Large intestine (tissue), 3 donors: ENCODE data around the gene POU2F1. TPM values are rescaled to one million over a fixed set of nuclear protein-coding genes. Genes with fewer than 3 reads are reported as not detected.

Experiments
- DNase-seq, 2 donors: peaks; one replicate each; pipeline versions ENCODE4 v3.0.0 to v3.0.0-alpha.2; 2013
- H3K27ac ChIP-seq: one replicate; pipeline ENCODE4 v1.5.1; 2013; ENCODE audit warnings: low read length
- H3K27me3 ChIP-seq: 2 replicates; pipeline ENCODE4 v1.6.1; 2013; ENCODE audit warnings: low read length; ENCODE audit not compliant: control insufficient read depth, insufficient read depth
- H3K36me3 ChIP-seq: 2 replicates; pipeline ENCODE4 v1.6.1; 2013; ENCODE audit warnings: low read length; ENCODE audit not compliant: control insufficient read depth, insufficient read depth
- H3K4me1 ChIP-seq: one replicate; pipeline ENCODE4 v1.6.1; 2013; ENCODE audit warnings: low read length; ENCODE audit not compliant: control insufficient read depth, insufficient read depth
- H3K4me3 ChIP-seq: one replicate; pipeline ENCODE4 v1.5.1; 2013; ENCODE audit warnings: low read length
- H3K9me3 ChIP-seq: one replicate; pipeline ENCODE4 v1.6.1; 2013; ENCODE audit warnings: mild to moderate bottlenecking, low read depth, low read length, moderate library complexity; ENCODE audit not compliant: control insufficient read depth
- WGBS: methylation state at CpG from one replicate; pipeline ENCODE4 v1.1.5; 2013; ENCODE audit warnings: low lambda C conversion rate; ENCODE audit not compliant: insufficient coverage; 5-methylcytosine and 5-hydroxymethylcytosine counted together
- polyA plus RNA-seq: library from polyadenylated mRNA; unstranded; fragments of 120-200 nt; gene quantifications from one replicate; pipeline ENCODE4 v1.2.1, GENCODE V29; 2013

Gene POU2F1
- polyA plus RNA-seq, 1 donor = 8.9 TPM

DNA sequence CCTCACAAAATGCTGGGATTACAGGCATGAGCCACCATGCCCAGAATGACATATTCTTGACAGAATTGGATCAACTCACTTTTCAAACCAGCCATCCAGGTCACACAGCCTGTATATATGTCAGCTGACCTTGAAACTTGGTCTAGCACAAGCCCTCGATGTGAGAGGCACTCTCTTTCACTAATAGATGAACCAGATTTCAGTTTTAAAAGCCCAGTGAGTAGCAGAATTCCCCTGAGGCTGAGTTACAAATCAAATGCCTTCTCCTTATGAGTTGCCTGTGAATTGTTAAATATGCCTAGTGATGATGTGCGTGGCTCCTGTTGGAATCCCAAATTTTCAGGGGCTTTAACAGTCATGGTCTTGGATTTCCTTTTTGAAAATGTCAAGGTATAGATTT is 208.9 kb downstream of the POU2F1 start:
- no peak overlapping the region for H3K4me3 ChIP-seq

DNA sequence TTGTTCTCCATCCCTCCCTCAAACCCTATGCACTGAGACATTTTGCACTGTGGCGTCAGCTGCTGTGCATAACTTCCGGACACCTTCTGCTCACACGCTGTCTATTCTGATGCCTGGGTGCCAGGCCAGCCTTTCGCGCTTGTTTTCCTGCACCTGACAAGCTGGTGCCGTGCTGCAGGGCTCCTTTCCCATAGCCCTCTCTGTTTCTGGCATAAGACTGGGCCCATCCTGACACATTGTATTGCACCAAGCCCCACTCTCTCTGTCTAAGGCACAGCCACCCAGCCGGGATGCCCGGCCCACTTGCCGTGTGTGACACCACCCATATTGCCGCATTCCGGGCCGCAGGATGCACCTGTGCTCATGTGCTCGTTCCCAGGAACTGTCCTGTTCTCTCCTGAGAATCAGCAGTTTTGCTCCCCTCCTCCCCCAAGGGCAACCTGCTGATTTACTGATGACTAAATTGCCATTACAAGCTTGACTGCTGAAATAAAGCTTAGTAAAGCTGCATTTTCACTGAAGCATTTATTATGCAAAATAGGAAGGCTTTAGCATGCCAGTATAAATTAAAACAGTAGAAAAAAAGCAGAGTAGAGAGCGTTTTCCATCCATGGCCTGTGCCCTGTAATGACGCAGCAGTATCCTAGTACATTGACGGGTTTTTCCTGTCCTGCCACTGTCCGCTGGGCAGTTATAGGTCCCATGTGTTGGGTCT is 209.6 kb downstream of the POU2F1 start:
- DNase-seq = no peak
- Histone ChIP-seq H3K27me3 (no peaks in the 10 kb centered on the region), H3K9me3 (no peaks in the 10 kb centered on the region), H3K4me3 (no peak overlapping the region), H3K4me1 (no peaks in the 10 kb centered on the region), H3K27ac (no peak overlapping the region), H3K36me3 (no peaks in the 10 kb centered on the region)
- 92% methylated on average over 5 of the region's 17 CpGs for WGBS

More for the DNA sequence above, 208.9 kb downstream of the POU2F1 start:
- WGBS = 40% methylated on average over 1 of the region's 2 CpGs
- Histone ChIP-seq H3K27ac (no peak overlapping the region), H3K27me3 (no peaks in the 10 kb centered on the region), H3K36me3 (peaks cover 1% of the 10 kb centered on the region), H3K9me3 (no peaks in the 10 kb centered on the region), H3K4me1 (no peaks in the 10 kb centered on the region)
- no peak for DNase-seq

DNA sequence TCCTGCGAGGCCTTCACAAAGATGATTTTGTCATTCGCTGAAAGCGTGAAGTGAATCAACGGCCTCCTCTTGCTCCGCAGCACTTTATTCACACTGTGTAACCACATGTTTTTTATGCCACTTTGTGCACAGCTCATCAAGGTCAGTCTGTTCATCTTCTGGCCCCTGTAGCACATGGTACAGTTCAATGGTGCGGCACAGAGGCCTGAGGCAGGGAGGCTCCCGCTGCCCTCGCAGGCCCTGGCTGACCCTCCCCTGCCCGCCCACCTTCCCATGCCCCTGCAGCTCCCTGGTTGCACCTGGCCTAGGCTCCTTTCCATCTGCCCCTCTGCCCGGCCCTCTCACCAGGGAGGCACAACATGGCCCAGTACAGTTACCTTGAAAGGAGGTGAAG is 210.2 kb downstream of the POU2F1 start:
- 100% methylated on average over 1 of the region's 10 CpGs for WGBS
- H3K27me3 ChIP-seq = peaks cover 3% of the 10 kb centered on the region

DNA sequence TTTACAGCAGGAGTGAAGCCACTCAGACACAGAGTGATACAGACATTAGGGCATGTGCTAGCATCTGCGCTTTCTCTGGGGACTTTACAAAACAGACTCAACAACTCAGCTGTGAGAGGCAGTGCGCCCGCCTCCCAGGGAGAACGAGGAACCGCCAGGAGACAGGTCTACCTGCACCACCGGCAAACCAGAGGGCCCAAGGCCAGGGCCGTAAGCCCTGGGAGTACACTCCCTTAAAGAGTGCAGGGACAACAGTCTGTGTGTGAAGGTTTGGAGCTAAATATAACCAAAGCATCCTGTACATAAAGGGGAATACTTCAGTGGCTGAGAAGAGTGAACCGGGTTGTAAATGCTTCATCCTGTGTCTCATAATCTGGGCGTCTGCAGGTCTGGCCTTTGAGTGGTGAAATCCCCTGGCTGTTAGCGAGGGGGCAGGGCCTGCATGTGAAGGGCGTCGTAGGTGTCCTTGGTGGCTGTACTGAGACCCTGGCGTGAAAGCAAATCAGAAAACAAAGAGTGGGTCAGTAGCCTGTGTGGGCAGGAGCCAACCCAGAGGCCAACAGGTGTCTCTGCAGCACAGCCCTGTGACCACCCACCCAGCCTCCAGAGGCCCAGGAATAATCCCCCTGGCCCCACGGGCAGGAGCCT is 210.7 kb downstream of the POU2F1 start:
- H3K36me3 ChIP-seq = no peaks in the 10 kb centered on the region
- H3K27ac ChIP-seq = no peak overlapping the region
- H3K4me1 ChIP-seq = no peaks in the 10 kb centered on the region
- no peak overlapping the region for H3K4me3 ChIP-seq
- peaks cover 3% of the 10 kb centered on the region for H3K27me3 ChIP-seq
- DNase-seq = no peak
- WGBS = no CpG with 5 or more reads among the region's 14 CpGs
- H3K9me3 ChIP-seq = no peaks in the 10 kb centered on the region

More for the DNA sequence above, 210.2 kb downstream of the POU2F1 start:
- H3K27ac ChIP-seq = no peak overlapping the region
- no peaks in the 10 kb centered on the region for H3K9me3 ChIP-seq
- H3K4me1 ChIP-seq = no peaks in the 10 kb centered on the region
- no peak for DNase-seq
- H3K4me3 ChIP-seq = no peak overlapping the region
- H3K36me3 ChIP-seq = no peaks in the 10 kb centered on the region

DNA sequence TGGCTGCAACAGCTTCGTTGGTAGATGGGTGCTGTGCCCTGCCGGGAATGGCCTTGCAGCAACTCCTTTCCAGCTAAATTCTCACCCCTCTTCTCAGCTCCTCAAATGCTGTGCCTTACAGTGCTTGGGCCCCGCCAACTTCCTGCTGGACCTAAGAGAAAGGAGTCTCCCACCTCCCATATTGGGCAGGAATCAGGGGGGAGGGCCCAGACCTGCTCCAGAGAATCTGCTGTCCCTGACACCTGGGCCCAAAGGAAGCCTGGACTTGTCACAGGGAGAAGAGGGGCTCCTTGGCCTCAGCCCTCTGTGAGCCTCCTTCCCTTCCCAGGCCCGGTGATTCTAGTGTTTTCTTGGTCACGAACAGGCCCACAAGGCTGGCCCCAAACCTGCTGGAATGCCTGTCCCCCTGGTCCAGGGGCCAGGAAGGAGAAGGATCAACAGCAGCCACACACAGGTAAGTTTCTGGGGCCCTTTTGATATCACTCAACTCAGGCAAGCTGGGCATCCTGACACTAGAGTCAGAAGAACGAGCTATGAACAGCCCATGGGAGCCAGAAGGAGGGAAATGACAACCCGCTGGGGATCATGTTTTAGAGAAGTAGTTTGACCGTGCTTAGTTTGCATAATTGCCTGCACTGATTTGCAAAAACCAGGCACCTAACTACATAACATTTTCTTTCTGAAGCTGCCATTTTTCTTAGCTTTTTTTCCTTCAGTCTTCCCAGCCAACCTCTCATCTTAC is 211.4 kb downstream of the POU2F1 start:
- no peak for DNase-seq
- H3K27ac ChIP-seq = no peak overlapping the region
- H3K36me3 ChIP-seq = no peaks in the 10 kb centered on the region
- peaks cover 3% of the 10 kb centered on the region for H3K27me3 ChIP-seq
- no peaks in the 10 kb centered on the region for H3K9me3 ChIP-seq
- 100% methylated on average over 1 of the region's 8 CpGs for WGBS
- H3K4me3 ChIP-seq = no peak overlapping the region
- no peaks in the 10 kb centered on the region for H3K4me1 ChIP-seq

DNA sequence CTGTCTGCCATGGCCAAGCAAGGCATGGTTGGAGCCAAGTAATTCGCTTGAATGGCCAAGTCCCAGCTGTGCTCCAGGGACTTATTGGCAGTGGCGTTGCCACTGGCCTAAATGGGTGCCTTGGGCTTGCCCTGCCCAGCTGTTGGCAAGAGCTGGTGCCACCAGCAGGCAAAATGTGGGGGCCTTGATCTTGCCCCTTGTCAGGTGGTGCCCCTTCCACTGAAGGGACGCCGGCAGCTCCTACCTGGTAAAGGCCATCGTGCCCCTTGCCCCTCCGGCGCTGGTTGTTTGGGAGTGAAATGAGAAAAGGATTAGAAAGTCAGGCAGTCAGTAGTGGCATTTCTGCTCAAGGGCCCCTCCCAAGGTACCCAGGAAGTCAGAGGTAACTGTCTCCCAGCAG is 212.1 kb downstream of the POU2F1 start:
- no peak overlapping the region for H3K27ac ChIP-seq
- DNase-seq = no peak

DNA sequence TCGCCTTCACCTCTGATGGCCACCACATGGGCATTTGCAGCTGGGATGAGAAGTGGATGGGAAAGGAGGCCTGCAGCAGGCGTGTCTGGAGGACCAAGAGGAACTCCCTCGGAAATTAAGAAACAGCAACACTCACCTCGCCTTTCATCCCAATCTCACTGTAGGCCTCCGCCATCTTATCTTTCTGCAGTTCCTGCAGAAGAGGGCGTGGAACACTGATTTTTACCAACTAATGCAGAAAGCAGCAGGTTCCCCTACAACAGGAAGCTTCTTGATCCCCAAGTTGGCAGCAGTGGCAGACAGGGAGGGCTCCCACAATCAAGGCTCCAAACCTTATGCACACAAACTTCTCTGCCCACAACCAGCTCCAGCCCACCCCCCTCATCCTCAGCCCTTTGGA is 213.2 kb downstream of the POU2F1 start:
- no peak for DNase-seq
- peaks cover 11% of the 10 kb centered on the region for H3K27me3 ChIP-seq
- no peak overlapping the region for H3K27ac ChIP-seq
- no peaks in the 10 kb centered on the region for H3K4me1 ChIP-seq
- H3K4me3 ChIP-seq = no peak overlapping the region
- no CpG with 5 or more reads among the region's 6 CpGs for WGBS
- no peaks in the 10 kb centered on the region for H3K36me3 ChIP-seq
- H3K9me3 ChIP-seq = no peaks in the 10 kb centered on the region

More for the DNA sequence above, 212.1 kb downstream of the POU2F1 start:
- no CpG with 5 or more reads among the region's 7 CpGs for WGBS
- Histone ChIP-seq H3K9me3 (no peaks in the 10 kb centered on the region), H3K36me3 (no peaks in the 10 kb centered on the region), H3K4me1 (no peaks in the 10 kb centered on the region), H3K27me3 (peaks cover 3% of the 10 kb centered on the region), H3K4me3 (no peak overlapping the region)

DNA sequence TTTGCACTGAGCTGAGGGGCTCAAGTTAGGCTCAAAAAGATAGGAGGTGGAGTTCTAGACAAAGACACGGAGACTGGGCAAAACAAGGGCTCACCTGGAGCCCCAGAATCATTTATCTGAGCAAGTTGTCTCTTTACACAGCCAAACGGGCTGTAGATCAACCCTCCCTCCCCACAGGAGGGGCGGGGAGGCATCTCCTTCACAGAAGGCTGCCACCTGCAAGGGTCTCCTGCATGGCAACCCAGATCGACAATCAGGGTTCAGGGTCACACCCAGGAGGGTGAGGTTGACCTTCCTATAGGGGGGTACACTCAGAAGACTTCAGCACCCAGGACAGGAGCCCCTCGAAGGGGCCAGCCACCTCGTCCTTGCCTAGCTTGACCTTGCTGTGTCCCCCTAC is 213.6 kb downstream of the POU2F1 start:
- H3K36me3 ChIP-seq = no peaks in the 10 kb centered on the region
- H3K4me3 ChIP-seq = no peak overlapping the region
- no peak for DNase-seq
- peaks cover 15% of the 10 kb centered on the region for H3K27me3 ChIP-seq
- H3K9me3 ChIP-seq = no peaks in the 10 kb centered on the region
- H3K27ac ChIP-seq = no peak overlapping the region
- no CpG with 5 or more reads among the region's 6 CpGs for WGBS
- peaks cover 4% of the 10 kb centered on the region for H3K4me1 ChIP-seq

DNA sequence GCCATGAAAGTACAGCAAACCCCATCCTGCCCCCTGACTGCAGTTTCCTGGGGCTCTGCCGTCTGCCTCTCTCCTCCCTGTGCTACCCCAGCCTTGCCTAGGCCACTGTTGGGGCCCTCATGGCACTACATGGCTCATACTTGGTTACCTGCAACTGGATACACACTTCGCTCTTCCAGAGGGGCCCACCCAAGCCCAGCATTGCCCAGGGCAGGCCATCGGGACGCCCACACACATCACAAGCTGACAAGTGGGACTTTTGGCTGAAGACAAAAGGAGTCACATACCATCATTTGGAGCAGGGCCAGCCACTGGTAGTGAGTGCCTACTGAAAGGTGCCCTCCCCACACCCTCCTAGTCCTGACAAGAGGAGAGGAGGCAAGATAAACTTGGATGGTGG is 214.8 kb downstream of the POU2F1 start:
- no peaks in the 10 kb centered on the region for H3K9me3 ChIP-seq
- H3K27me3 ChIP-seq = peaks cover 22% of the 10 kb centered on the region
- WGBS = no CpG with 5 or more reads among the region's 4 CpGs
- no peak overlapping the region for H3K27ac ChIP-seq
- peaks cover 7% of the 10 kb centered on the region for H3K4me1 ChIP-seq
- H3K4me3 ChIP-seq = no peak overlapping the region
- DNase-seq = no peak
- H3K36me3 ChIP-seq = no peaks in the 10 kb centered on the region

DNA sequence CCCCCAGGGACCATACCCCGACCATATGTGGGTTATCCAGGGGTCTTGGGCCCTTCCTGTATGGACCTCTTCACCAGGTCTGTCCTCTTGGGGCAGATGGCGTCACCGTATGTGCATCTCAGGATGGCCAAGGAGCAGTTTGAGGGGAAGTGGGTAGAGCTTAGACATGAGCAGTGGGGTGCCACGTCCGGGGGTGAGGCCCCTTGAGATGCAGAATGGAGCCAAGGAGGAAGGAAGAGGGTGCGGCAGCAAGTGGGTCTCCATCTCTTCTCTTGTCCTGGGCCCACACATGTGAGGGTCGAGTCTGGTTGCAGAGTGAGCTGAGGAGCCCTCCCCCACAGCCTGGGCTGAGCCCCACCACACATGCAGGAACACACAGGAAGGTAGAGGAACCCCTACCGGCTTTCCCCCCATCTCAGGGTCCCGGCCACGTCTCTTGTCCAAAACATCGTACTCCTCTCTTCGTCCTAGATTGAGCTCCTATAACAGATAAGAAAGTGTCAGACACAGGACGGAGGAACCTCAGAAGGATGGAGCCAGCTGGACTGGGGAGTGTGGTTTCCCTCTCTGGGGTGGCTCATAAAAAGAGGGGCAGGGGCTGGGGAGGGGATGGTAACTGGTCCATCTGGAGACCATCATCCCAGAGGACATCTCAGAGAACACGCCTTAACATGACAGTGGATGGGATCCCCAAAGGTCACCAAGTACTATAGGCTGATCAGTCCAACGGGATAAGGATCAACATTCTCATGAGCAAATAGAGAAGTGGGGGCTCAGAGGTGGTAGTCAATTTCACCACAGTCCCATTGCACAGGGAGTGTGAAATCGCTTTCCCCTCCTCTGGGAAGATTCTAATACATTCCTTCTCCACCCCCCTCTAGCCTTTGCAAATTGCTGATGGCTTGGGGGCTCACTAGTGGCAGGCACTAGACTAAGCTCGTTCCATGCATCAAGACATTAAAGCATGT is 217.8 kb downstream of the POU2F1 start:
- H3K4me1 ChIP-seq = peaks cover 12% of the 10 kb centered on the region
- H3K36me3 ChIP-seq = no peaks in the 10 kb centered on the region
- H3K27me3 ChIP-seq = peaks cover 22% of the 10 kb centered on the region
- whole genome bisulfite sequencing = 81% methylated on average over 3 of the region's 17 CpGs
- H3K27ac ChIP-seq = no peak overlapping the region
- no peaks in the 10 kb centered on the region for H3K9me3 ChIP-seq
- DNase-seq = no peak
- no peak overlapping the region for H3K4me3 ChIP-seq
